LNCAP (cell line): ENCODE data around the gene TMEM30A.

ENCODE experiments used
- CTCF ChIP-seq: fragments of 450-650 bp; IDR thresholded peaks from 2 replicates; pipeline ENCODE4 v1.5.1; 2017; ENCODE audit warnings: mild to moderate bottlenecking

The TMEM30A gene

GRCh38 chr6:75204959-75205775, 79.4 kb downstream of the TMEM30A start:
- no peak for TF ChIP-seq CTCF

- peak; percentile 72 for TF ChIP-seq CTCF
Measured at GRCh38 chr6:75204217-75204958, 80.2 kb downstream of the TMEM30A start.

- TF ChIP-seq CTCF, result no peak
Measured at GRCh38 chr6:75203721-75204120, 80.9 kb downstream of the TMEM30A start.
